Superior temporal gyrus (tissue), 1 donor: ENCODE results near the gene BIRC3.
"Not testable (repeated sequence)": the region's sequence is repeated elsewhere in the genome, so short reads cannot be mapped to it uniquely, and the experiment has no call there.

ENCODE experiments used
- DNase-seq: peaks from one replicate; pipeline ENCODE4 v3.0.0-alpha.2; 2016; ENCODE audit errors: extremely low spot score

BIRC3 gene

DNA sequence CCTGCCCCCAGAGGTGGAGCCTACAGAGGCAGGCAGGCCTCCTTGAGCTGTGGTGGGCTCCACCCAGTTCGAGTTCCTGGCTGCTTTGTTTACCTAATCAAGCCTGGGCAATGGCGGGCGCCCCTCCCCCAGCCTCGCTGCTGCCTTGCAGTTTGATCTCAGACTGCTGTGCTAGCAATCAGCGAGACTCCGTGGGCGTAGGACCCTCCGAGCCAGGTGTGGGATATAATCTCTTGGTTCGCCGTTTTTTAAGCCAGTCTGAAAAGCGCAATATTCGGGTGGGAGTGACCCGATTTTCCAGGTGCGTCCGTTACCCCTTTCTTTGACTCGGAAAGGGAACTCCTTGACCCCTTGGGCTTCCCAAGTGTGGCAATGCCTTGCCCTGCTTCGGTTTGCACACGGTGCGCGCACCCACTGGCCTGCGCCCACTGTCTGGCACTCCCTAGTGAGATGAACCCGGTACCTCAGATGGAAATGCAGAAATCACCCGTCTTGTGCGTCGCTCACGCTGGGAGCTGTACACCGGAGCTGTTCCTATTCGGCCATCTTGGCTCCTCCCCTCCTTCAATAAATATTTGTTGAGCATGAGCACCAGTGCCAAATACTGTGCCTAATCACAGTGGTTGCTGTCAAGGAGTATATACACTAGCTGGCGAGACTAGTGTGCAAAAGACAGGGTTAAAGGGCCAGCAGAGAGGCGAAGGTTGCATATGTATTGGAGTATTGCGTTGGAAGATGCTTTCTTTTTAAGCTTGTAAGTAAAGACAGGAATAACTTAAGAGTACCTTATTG is 57.5 kb downstream of the BIRC3 start:
- not testable (repeated sequence) for DNase-seq

DNA sequence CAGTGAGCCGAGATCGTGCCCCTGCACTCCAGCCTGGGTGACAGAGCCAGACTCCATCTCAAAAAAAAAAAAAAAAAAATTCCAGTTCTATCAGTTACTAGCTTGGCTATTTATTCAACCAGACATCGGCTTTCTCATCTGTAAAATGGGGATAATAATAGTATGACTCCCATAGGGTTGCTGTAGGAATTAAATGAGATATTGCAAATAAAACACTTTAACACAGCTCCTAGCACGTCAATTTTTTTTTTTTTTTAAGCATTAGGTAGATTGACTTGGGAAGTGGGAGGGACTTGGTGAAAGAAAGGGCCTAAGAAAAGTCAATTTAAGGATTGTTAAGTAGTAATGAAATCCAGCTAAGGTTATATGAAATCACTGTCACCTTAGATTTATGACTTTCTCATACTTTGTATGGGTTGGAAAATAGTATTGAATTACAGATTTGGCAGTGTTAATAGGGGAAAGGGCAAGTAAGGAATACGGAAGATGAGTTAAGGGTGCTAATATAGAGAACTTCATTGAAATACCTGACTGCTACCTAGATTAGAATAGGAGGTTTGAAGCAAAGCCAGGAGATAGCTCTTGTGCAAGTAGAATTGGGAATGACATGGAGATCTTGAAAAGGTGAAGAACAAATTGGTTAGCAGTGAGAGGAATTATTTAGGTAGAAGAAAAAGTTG is 58.6 kb downstream of the BIRC3 start:
- DNase-seq = no peak

DNA sequence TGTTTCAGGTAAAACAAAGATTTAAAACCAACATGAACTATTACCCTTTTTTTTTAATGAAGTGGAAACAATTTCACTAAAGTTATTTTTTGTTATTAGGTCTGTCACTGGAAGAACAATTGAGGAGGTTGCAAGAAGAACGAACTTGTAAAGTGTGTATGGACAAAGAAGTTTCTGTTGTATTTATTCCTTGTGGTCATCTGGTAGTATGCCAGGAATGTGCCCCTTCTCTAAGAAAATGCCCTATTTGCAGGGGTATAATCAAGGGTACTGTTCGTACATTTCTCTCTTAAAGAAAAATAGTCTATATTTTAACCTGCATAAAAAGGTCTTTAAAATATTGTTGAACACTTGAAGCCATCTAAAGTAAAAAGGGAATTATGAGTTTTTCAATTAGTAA is 60.6 kb downstream of the BIRC3 start:
- DNase-seq = no peak

DNA sequence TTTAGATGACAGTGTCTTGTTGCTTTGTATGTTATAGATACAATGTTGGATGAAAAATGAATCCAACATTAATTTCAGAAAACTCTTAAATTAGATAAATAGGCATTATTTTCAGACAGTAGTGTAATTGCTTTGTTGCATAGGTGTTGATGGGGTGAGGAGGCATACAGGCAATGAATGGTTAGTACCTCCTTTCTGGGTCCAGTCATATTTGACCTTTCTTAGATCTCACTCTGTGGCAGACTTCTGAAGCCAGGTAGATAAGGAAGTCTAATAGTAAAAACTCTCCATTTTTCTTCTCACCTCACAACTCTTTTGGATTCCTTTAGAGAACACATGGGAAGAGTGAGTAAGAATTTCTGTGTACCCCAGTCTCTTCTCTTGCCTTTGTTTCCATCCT is 61.5 kb downstream of the BIRC3 start:
- DNase-seq = no peak

DNA sequence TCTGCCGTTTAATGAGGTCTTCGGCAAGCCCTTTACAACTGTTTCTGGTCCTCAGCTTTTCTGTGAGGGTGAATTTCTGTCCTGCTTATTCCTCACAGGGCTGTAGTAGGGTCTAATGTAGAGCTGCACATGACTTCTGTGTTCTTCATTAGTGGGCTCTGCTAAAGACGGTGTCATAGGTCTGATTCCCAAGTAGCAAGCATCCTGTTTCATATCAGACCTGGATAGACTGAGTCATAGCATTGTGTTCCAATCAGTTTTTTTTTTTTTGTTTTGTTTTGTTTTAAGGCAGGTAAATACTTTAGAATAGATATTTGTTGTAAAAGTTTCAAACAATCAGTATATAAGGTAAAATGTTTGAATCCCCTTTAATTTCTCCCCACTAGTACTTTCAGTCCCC is 65.1 kb downstream of the BIRC3 start:
- DNase-seq = no peak

DNA sequence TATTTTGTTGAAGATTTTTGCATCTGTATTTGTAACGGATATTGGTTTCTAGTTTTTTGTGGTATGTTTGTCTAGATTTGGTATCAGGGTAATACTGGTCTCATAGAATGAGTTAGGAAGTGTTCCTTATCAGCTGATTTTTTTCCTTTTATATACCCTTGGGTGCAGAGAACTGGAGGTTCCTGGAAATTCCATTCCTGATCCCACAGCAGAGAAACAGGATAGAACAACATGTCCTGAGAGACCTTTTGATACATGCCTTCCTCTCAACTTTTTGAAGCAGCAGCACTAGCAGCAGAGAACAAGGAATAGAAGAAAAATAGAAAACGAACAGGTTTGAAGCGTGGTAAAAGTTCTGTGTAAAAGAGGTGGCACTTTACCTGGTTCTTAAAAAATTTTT is 66.6 kb downstream of the BIRC3 start:
- no peak for DNase-seq

DNA sequence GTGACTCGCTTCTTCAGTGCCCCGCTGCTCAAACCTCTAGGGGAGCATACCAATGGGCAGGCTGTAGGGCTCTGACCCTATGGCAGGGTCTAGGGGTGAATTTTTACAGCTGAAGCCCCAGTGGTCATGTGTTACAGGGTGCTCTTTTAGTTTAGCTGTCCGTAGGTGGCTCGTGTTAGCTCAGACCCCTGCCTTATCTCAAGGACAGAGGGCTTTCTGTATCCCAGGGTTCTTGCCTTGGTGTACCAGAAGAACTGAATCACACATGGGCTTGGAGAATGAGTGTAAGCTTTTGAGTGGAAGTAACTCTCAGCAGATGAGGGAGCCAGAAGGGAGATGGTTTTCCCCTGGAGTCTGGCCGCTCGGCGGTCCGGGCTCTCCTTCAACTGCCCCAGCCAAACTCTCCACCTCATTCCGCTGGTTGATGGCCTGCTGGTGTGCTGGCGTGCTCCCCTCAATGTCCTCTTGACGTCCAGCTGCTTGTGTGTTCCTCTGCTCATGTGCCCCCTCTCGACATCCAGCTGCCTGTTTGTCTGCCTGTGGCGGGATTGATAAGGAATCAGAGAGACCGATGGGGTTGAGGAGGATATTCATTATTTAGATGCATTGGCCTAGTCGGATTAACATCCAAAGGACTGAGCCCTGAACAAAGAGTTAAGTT is 67.3 kb downstream of the BIRC3 start:
- no peak for DNase-seq

DNA sequence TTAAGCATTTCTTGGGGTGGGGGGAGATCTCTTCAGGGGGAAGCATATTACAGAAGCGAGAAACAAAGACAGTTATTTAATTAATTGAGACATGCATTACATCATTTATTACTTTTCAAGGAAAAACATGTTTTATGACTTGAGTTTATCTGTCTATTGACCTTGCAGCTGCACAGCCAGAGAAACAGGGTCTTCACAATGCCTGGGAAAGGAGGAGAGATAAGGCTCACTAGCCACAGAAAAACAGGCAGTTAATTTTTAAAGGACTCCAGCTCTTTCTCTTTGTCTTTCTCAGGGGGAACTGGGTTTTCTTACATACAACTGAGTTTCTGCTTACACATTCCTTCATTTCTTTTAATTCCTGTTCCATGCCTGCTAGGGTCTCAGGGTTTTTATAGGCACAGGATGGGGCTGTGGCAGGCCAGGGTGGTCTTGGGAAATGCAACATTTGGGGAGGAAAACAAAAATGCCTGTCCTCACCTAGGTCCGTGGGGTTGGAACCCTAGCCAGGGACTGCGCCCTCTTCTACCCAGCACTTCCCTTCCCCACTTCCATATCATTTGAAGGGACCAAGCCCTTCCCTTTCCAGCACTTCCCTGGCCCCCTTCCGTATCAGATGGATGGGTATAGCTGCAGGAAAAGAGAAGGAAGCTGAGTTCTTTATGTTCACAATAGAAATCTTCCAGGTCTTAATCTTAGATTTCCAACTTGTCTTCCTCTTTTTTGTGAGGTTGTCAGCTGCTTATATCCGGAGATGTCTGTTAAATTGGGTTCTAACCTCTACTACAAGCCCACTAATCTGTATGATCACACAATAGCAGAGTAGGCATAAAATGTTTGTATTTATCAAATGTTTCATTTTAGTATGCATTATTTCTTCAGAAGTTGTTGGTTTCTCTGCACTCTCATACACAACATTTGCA is 68.1 kb downstream of the BIRC3 start:
- no peak for DNase-seq

DNA sequence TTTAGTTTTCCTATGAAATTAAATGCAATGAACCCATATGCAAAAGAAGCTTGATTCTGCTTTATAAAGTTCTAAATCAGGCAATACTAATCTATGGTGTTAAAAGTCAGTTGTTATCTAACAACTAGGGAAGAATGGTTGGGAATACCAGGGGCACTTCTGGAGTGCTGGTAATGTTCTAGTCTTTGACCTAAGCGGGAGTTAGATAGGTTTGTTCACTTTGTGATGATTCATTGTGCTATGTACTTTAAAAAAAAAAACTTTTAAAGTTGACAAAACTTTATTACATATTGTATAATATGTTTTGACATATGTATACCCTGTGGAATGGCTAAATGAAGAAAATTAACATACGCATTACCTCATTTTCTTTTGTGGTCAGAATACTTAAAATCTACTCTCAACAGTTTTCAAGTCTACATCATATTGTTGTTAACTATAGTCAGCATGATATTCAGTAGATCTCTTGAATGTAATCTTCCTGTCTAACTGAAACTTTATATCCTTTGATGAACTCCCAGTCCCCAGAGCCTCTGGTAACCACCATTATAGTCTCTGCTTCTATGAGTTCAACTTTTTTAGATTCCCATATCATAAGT is 69.0 kb downstream of the BIRC3 start:
- DNase-seq = no peak

DNA sequence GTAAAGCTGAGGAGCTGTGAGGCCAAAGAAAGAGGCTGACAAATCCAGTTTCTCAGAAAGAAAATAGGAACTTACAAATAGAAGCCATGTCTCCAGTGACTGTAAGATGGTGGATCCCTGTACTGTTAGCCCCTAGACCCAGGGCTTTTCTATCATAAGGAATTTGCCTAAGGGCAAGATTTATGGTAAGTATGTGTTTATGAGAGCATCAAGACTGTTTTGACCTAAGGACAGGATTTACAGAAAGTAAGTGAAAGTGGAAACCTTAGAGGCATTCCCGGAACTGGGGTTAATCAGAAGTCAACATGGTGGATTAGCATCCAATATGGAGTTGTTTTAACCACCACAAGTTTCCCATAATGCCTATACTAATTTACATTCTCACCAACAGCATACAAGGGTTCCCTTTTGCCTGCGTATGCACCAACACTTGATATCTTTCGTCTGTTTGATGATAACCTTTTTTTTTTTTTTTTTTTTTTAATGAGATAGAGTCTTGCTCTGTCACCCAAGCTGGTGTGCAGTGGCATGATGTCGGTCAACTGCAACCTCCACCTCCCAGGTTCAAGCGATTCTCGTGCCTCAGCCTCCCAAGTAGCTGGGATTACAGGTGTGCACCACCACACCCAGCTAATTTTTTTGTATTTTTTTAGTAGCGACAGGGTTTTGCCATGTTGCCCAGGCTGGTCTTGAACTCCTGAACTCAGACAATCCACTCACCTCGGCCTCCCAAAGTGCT is 69.9 kb downstream of the BIRC3 start:
- DNase-seq = no peak
